GM18505 (cell line): ENCODE results near the gene FRRS1L.

Experiments
- ATAC-seq: cut with Tn5 transposase; IDR thresholded peaks from one replicate; pipeline ENCODE4 v1.9.1; 2021; ENCODE audit not compliant: unreplicated experiment
- POLR2A ChIP-seq: IDR thresholded peaks from 4 replicates; pipeline ENCODE4 v1.6.1; 2011; ENCODE audit warnings: borderline replicate concordance; ENCODE audit not compliant: insufficient read depth, insufficient read length; ENCODE audit errors: extremely low read depth

The FRRS1L gene

DNA sequence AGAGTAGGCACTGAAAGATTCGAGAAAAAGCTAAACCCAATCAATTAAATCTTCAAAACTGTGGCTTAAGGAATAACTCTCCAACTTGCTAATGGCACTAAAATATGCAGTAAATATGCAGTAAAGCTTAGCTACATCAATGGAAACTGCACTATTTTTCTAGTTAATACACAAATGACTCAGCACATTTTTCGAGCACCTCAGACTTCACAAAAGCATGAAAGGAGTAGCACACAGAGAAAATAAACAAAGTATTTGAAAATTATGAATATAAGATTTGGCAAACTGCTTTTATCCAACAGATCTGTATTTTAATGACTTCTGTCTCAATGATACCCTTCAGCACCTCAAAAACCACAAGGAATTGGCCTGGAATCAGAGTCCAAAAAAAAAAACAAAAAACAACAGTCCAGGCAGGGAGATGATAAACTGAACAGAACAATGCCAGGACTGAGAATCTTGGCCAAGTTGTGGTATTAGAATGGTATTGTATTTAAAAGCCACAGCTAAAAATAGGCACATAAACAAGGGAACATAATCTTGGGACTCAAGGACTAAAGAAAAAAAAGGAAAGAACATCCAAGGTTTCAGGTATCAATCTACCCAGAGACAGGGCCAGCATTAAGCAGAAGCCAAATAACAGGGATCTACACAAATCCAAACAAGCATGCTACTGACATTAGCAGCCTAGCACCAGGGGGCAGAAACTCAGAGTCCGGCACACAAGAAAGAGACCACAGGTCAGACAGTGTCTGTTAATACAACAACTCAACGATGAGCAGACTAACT is 68.7 kb downstream of the FRRS1L start:
- TF ChIP-seq POLR2A, result no peak
- no peak for ATAC-seq

DNA sequence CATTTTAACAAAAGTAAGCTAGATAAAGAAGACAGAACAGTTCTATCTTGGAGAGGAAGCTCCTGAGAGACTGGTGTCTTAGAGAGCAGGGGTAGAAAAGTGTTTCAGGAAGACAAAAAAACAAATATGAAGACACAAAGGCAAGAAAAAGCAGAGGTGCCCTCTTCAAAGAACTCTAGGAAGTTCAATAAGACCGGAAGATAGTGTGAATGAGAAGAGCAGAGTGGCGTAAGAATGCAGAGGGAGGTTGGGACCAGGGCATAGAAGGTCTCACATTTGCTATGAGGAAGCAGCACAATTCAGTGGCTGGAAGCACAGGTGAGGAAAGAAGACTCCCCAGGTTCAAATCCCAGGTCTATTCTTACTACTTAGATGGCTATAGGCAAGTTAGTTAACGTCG is 69.9 kb downstream of the FRRS1L start:
- TF ChIP-seq POLR2A, result no peak
- no peak for ATAC-seq

DNA sequence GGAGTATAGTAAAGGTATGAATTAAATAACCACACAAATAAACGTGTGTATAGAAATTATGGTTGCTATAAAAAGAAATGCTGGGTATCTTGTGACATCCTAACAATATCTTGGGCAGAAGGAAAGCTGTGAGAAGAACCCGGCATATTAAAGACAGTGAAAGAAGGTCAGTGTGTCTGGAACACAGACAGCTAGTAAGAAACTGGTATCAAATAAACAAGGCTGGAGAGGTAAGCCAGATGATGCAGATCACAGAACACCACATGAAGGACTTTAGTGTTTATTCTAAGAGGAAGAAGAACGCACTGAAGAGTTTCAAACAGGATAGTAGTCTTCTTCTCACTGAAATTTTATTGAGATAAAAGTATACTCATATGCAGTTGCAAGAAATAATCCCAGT is 71.7 kb downstream of the FRRS1L start:
- TF ChIP-seq POLR2A, result no peak
- no peak for ATAC-seq

DNA sequence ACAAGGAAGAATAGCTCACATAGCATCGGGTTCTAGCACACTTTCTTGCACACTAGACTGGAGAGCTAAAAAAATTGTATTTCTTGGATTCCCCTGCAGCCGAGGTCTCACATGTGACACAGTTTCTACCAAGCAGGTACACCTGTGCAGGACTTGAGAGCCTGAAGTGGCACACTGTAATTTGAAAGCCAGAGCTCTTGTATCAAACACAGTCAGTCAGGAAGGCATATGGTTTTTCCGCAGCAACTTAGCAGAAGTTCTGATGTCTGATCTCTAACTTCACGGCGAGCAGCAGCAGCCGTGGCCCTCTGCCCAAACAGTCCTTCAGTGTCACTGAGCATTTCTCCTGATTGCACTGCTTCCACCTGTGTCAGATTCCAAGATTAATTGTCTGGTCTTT is 72.8 kb downstream of the FRRS1L start:
- TF ChIP-seq POLR2A, result no peak
- no peak for ATAC-seq

DNA sequence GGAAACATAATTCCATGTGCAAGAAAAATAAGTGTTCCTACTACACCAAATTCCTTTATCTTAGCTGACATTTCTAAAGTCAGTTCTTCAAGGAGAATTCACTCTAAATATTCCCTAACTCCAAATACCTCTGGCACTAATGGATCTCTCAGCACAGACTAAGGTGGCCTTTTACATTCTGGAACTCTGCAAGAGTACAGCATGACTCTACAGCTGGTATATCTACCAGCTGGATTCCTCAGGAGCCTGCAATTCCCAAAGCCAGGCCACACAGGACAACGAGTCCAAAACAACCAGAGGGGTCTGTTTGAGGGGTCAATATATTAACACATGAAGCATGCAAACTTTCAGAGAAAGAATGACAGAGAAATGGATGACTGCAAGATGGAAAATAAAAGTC is 74.5 kb downstream of the FRRS1L start:
- ATAC-seq, result no peak
- TF ChIP-seq POLR2A, result no peak

DNA sequence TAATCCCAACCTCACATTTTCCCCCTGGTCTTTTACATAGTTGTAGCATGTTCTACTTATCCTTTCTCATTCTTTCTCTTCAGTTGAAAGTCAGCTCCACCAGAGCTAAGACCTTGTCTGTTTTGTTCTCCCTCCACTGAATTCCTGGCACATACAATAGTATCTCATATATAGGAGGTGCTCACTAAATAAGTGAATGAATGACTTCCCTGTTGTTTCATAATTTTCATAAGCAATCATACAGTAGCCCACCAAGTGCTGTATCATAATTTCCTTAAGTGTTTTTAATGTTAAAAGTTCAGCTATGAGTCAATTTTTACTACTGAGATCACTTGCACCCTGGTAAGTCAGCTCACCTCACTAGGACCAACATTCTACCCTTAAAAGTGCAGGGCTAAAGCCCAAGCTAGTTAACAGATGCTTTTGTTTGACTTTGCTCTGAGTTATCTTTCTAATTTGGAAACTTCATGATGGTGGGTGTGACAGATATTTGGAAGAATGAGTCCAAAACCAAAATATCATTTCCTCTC is 74.9 kb downstream of the FRRS1L start:
- ATAC-seq, result no peak

DNA sequence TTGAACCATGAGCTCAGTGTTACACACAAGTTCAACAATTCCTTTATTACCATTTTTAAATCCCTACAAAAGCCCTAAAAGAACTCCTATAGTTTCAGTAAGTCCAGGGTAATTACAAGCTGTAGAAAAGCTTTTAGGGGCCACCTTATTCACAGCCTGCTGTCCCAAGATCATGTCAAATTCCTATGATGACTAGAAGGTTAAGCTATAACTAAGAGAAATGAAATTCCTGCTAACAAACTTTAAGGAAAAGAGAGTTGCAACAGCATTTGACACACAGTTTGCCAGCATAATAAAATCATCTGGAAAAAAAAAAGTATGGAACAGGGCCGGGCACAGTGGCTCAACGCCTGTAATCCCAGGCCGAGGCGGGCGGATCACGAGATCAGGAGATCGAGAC is 78.8 kb downstream of the FRRS1L start:
- no peak for TF ChIP-seq POLR2A
- ATAC-seq, result no peak

More for the DNA sequence above, 74.9 kb downstream of the FRRS1L start:
- no peak for TF ChIP-seq POLR2A

DNA sequence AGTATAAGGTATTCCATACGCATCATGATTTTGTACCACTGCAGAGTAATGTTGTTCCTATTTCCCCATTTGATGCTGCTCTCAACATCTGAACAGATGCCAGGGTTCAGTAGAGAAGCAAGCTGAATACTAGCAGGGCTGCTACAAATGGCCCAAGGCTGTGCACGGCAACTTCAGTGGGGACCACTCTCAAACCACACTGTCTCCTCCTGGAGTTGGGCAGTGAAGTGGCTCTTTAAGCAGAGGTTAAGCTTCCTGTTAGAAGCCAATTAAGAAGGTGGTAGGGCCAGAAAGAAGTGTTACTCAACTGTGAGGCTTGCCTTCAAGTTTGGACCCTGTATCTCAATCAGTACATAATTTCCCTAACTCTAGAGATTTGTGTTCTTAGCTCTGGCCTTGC is 79.3 kb downstream of the FRRS1L start:
- no peak for TF ChIP-seq POLR2A
- no peak for ATAC-seq

DNA sequence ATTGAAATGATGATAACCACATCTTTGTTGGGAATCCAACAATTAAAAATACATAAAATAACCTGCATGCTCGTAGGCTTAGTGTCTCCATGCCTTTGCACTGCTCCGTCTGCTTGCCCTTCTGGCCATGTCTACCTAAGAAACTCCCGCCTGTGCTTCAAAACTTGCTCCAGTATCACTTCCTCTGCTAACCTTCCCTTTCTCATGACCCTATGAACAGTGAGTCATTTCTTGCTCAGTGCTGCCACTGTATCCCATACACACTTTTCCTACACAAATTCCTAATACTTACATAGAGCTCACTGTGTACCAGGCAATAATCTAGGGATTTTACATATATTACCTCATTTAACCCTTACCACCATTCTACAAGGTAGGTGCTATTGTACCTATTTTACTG is 80.8 kb downstream of the FRRS1L start:
- peak; percentile 56 for ATAC-seq
- no peak for TF ChIP-seq POLR2A

DNA sequence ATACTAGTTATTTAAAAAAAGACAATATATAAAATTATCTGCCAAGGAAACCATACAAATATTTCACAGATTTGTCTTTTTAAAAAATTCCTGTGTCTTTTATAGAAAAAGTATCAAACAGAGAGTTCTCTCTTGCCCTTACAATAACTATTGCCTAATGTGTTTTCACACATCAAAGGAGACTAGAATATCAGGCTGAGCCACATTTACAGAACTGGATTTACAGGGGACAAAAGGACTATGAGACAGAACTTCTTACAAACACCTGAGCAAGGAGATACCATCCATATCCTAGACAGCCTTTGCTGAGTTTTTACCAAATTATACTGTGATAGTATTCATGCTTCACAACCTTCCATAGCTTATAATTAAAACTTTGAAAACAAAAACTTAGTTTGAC is 81.5 kb downstream of the FRRS1L start:
- ATAC-seq, result no peak
- TF ChIP-seq POLR2A, result no peak

DNA sequence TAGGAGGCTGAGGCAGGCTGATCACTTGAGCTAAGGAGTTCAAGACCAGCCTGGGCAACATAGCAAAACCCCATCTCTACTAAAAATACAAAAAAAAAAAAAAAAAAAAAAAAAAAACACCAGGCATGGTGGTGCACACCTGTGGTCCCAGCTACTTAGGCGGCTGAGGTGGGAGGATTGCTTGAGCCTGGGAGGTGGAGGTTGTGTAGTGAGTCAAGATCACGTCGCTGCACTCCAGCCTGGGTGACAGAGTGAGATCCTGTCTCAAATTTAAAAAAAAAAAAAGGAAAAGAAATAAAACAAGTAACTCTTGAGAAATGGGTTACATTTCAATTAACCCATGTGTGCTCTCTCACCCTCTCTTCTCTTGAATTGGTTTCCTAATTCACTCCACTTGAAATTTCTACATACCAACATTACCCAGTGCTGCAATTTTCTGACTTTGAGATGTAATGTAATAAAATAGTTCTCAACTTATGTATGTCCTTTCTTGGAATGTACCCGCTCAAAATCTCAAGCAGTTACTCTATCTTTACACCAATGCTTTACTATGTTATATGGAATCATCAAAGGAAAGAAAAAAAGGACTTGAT is 83.1 kb downstream of the FRRS1L start:
- TF ChIP-seq POLR2A, result no peak
- no peak for ATAC-seq

DNA sequence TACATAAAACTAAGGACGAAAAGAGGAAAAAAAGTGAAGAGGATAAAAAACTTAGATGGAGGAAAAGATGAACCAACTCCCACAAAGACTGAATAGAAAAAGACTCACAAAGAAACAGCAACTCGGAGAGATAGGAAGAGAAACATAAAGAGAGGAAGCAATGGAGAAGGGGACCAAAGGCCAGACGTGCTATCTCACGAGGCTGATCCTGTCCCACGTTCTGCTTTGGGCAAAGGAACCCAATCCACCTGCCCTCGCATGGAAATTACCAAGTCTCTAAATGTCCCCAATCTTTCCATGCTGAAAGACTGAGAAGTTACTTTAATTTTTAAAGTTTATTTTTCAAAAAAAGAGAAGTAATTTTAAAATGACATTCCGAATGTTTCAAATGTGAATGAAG is 83.9 kb downstream of the FRRS1L start:
- TF ChIP-seq POLR2A, result no peak

DNA sequence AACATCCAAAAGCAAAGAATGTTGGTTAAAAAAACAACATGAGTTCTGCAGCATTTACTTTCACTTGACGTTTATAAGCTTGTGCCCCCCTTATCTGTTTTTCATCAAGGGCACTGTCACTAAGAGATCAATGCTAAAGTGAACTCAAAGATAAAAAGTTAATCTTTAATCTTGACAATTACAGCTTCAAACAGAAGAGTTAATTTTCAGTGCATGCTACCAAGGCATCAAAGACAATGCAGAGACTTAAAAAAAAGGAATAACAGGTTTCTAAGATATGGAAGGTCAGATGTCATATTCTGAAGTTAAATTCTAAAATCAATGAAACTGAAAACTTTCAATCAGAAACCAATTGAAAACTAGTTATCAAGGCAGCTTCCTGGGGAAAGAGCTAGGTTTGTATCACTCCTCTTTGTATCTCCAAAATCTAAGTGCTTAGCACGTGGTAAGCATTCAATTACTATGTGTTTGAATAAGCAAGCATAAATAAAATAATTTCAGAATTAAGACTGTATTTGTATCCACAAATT is 84.9 kb downstream of the FRRS1L start:
- ATAC-seq, result no peak
- no peak for TF ChIP-seq POLR2A

More for the DNA sequence above, 83.9 kb downstream of the FRRS1L start:
- no peak for ATAC-seq
